Heart left ventricle (tissue), 16 donors: ENCODE measurements around the gene PSMB2. TPM values are rescaled to one million over a fixed set of nuclear protein-coding genes. Genes with fewer than 3 reads are reported as not detected.

Experiments used
- ATAC-seq, 4 donors: fragments of 200-7000 bp; cut with Tn5 transposase; one replicate each; pipeline ENCODE4 v1.9.1; 2020 to 2022; ENCODE audit warnings: moderate library complexity in 4 of 4, mild to moderate bottlenecking in 3 of 4, moderate number of reproducible peaks in 1 of 4
- DNase-seq, 5 donors: peaks; one replicate each; pipeline ENCODE4 v3.0.0-alpha.2; 2020
- H3K27ac ChIP-seq, 12 donors: fragments of 200-600 bp; sonication (generic) in 4 of 12; one replicate each; pipeline versions ENCODE4 v1.5.0 to v1.8.0; 2016 to 2022; ENCODE audit warnings: mild to moderate bottlenecking in 2 of 12
- H3K27me3 ChIP-seq, 9 donors: fragments of 200-600 bp; sonication (generic) in 2 of 9; one replicate each; pipeline versions ENCODE4 v1.5.1 to v1.8.0; 2016 to 2022; ENCODE audit warnings: mild to moderate bottlenecking in 3 of 9
- H3K36me3 ChIP-seq, 9 donors: fragments of 200-600 bp; sonication (generic) in 2 of 9; one replicate each; pipeline versions ENCODE4 v1.5.0 to v1.8.0; 2018 to 2022; ENCODE audit warnings: mild to moderate bottlenecking in 2 of 9
- H3K4me1 ChIP-seq, 12 donors: fragments of 200-600 bp; sonication (generic) in 4 of 12; one replicate each; pipeline versions ENCODE4 v1.5.0 to v1.8.0; 2016 to 2022; ENCODE audit warnings: mild to moderate bottlenecking in 3 of 12
- H3K4me3 ChIP-seq, 12 donors: fragments of 200-600 bp; sonication (generic) in 4 of 12; one replicate each; pipeline versions ENCODE4 v1.5.0 to v1.8.0; 2017 to 2022; ENCODE audit warnings: mild to moderate bottlenecking in 9 of 12, moderate library complexity in 4 of 12
- H3K9me3 ChIP-seq, 12 donors: fragments of 200-600 bp; sonication (generic) in 4 of 12; one replicate each; pipeline versions ENCODE4 v1.5.0 to v1.8.0; 2016 to 2022; ENCODE audit warnings: mild to moderate bottlenecking in 1 of 12
- CTCF ChIP-seq, 12 donors: fragments of 200-600 bp; sonication (generic) in 4 of 12; IDR thresholded peaks; one replicate each; pipeline versions ENCODE4 v1.5.0 to v1.8.0; 2018 to 2022; ENCODE audit warnings: antibody characterized with exemption in 12 of 12, mild to moderate bottlenecking in 5 of 12
- POLR2A ChIP-seq, 2 donors: fragments of 450-650 bp; IDR thresholded peaks; one replicate each; pipeline ENCODE4 v1.6.1; 2017; ENCODE audit warnings: antibody characterized with exemption in 2 of 2, mild to moderate bottlenecking in 2 of 2, moderate library complexity in 2 of 2
- WGBS, 4 donors: extraction: QIAGEN DNeasy Blood & Tissue Kit in 2 of 4; methylation state at CpG; one replicate each; pipeline versions ENCODE4 v1.1.5 to v1.1.7; 2013 to 2018; 5-methylcytosine and 5-hydroxymethylcytosine counted together
- intact Hi-C, 10 donors: fragments of 100-400 bp; cut with DNase I; formaldehyde crosslinking; loops; one replicate each; pipeline versions ENCODE4 v1.11.1 to v1.14.2; 2022
- polyA plus RNA-seq, 2 donors: library from polyadenylated mRNA; stranded (reverse); fragments of 200-250 nt; gene quantifications; one replicate each; pipeline ENCODE4 v1.2.3, GENCODE V29; 2013
- total RNA-seq, 9 donors: library from RNA; depleted of rRNA in 2 of 9; stranded (reverse); fragments of >200 nt in 2 of 9; fragmentation: NEBNext Ultra II Directional in 3 of 9; extraction: Animal tissue kit (Norgen Biotek cat#: 25700) in 3 of 9; gene quantifications; one replicate each; pipeline versions ENCODE4 v1.1.0 to v1.2.4, GENCODE V29; 2016 to 2023
- donor health status: ischemic (EF 13 %, LVEDD 7.1; RV severe dilation, severe dysfunction).
- donor health status: healthy with polysubstance abuse.
- donor health status: DM: no; HTN: yes; CAD: no.
- donor health status: DM: no; HTN: no; CAD: no.
- donor health status: ischemic (EF 25% LVEDD 6.9; RV normal size, moderate dysfunction).
- donor health status: ischemic (EF 25% LVEDD 5.7; RV mildly dilated, moderate dysfunction).
- donor health status: healthy.
- donor health status: DM: yes; HTN: yes; CAD: no.
- donor health status: ischemic (EF 35%, LVEDD 5.7; RV mildly dilated, moderate dysfunction).
- donor health status: nonischemic (EF 11% LVEDD 7.7; RV severe dilation, severe dysfunction).
- donor health status: DM: yes; HTN: yes; CAD: no.
- donor health status: PGD.
- donor health status: ischemic (EF 29% LVEDD 5.4; RV normal size, mild dysfunction).
- donor health status: nonischemic (EF 23%, LVEDD 6.1; RV moderate dilation, normal function).

Gene PSMB2
- total and polyA plus RNA-seq, 11 donors: 36.3 to 60.0 (median 41.7) TPM

GRCh38 chr1:35640380-35641232 lies 720 bp downstream of the PSMB2 start:
- H3K4me1 ChIP-seq: peaks cover 0 to 51% (median 39%) of the 10 kb centered on the region in 12 donors
- 19 to 20% (median 19%) methylated on average over 29 of the region's 29 CpGs for WGBS, 4 donors
- no peaks in the 10 kb centered on the region for H3K9me3 ChIP-seq
- H3K27ac ChIP-seq: peak overlapping the region; percentile 69 to 95 (median 88)
- ATAC-seq: peak in 1 of 4 donors; percentile 9
- H3K27me3 ChIP-seq: peaks cover 0 to 10% (median 0%) of the 10 kb centered on the region in 9 donors
- H3K4me3 ChIP-seq: peak overlapping the region; percentile 69 to 96 (median 82)
- DNase-seq: no peak
- TF ChIP-seq CTCF (IDR thresholded peaks at IDR 0.05): no peak
- no peak for TF ChIP-seq POLR2A (IDR thresholded peaks at IDR 0.05)
- peaks cover 0 to 8% (median 6%) of the 10 kb centered on the region in 9 donors for H3K36me3 ChIP-seq
- intact Hi-C loops: loop anchor here in 5 of 10 donors (2.0 to 10.0 kb wide), 4 partner anchors 74 to 128 kb away; partner anchors contain the start of genes C1orf216 (in 5 of the 5) and CLSPN (in 1 of the 5)

- Histone ChIP-seq H3K9me3 (no peaks in the 10 kb centered on the region), H3K27me3 (no peaks in the 10 kb centered on the region), H3K36me3 (peaks cover 0 to 40% (median 38%) of the 10 kb centered on the region in 9 donors), H3K27ac (peak overlapping the region in 11 of 12 donors; percentile 52 to 84 (median 68)), H3K4me1 (peaks cover 0 to 48% (median 39%) of the 10 kb centered on the region in 12 donors), H3K4me3 (peak overlapping the region in 9 of 12 donors; percentile 27 to 48 (median 34))
- DNase-seq (no peak), ATAC-seq (no peak)
- intact Hi-C loops: no loop called here
- 0% methylated on average over 1 of the region's 1 CpG for WGBS, 4 donors
- TF ChIP-seq CTCF (IDR thresholded peaks at IDR 0.05) (no peak), POLR2A (IDR thresholded peaks at IDR 0.05) (no peak)
Measured at GRCh38 chr1:35637401-35637809, 3.9 kb downstream of the PSMB2 start.

- ATAC-seq (no peak), DNase-seq (no peak)
- no peaks in the 10 kb centered on the region for H3K9me3 ChIP-seq
- intact Hi-C loops: no loop called here
- H3K4me1 ChIP-seq: peaks cover 0 to 31% (median 26%) of the 10 kb centered on the region in 12 donors
- TF ChIP-seq POLR2A (IDR thresholded peaks at IDR 0.05) (no peak), CTCF (IDR thresholded peaks at IDR 0.05) (no peak)
- no peak overlapping the region for H3K27ac ChIP-seq
- no peaks in the 10 kb centered on the region for H3K27me3 ChIP-seq
- peaks cover 0 to 79% (median 77%) of the 10 kb centered on the region in 9 donors for H3K36me3 ChIP-seq
- H3K4me3 ChIP-seq: no peak overlapping the region
Measured at GRCh38 chr1:35633547-35633946, 7.8 kb downstream of the PSMB2 start.

GRCh38 chr1:35631396-35631795 lies 9.9 kb downstream of the PSMB2 start:
- no peak for ATAC-seq
- TF ChIP-seq POLR2A (IDR thresholded peaks at IDR 0.05) (no peak), CTCF (IDR thresholded peaks at IDR 0.05) (no peak)
- intact Hi-C loops: no loop called here

More at GRCh38 chr1:35631396-35631795, 9.9 kb downstream of the PSMB2 start:
- H3K36me3 ChIP-seq: peaks cover 0 to 99% (median 88%) of the 10 kb centered on the region in 9 donors
- H3K4me3 ChIP-seq: no peak overlapping the region
- H3K9me3 ChIP-seq: no peaks in the 10 kb centered on the region
- no peak overlapping the region for H3K27ac ChIP-seq
- no peak for DNase-seq
- peaks cover 0 to 9% (median 6%) of the 10 kb centered on the region in 12 donors for H3K4me1 ChIP-seq
- H3K27me3 ChIP-seq: no peaks in the 10 kb centered on the region
- whole genome bisulfite sequencing, 4 donors: 89 to 91% (median 90%) methylated on average over 3 of the region's 3 CpGs
